Measurements from ENCODE around the gene CRTC3.

CRTC3 gene

DNA sequence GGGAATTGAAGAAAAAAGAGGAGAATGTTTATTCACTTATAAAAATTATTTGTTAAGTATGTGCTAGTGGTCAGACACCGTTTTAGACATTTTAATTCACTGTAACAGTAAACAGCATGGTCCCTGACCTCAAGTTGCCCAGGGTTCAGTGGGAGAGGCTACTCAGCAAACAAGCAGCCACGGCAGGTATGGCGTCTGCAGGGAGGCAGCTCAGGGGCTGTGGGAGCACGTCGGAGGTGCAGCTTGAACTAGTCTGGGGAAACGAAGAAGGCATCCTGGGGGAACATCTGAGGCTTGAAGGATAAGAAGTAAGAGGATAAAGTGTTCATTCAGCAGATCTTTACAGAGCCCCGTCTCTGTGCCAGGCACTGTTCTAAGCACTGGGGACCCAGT lies 66.0 kb downstream of the CRTC3 start:
- CTCF ChIA-PET = no interaction called here
- no peak for DNase-seq (ENCODE audit: extremely low spot score)
- no peak for TF ChIP-seq FOXK2 (IDR thresholded peaks at IDR 0.05)
- TF ChIP-seq L3MBTL2 (conservative IDR thresholded peaks at IDR 0.05) = no peak
- TF ChIP-seq ARNT (IDR thresholded peaks at IDR 0.05) = no peak
- no peak for TF ChIP-seq FOXA1 (IDR thresholded peaks at IDR 0.05)
- no peak for TF ChIP-seq SUZ12 (IDR thresholded peaks at IDR 0.05)
- no peak for TF ChIP-seq FOXM1 (IDR thresholded peaks at IDR 0.05; ENCODE audit: borderline replicate concordance)
- TF ChIP-seq HDGF (IDR thresholded peaks at IDR 0.05; ENCODE audit: borderline replicate concordance) = no peak
- TF ChIP-seq BHLHE40 (IDR thresholded peaks at IDR 0.05; ENCODE audit: borderline replicate concordance) = no peak
- TF ChIP-seq SP1 (IDR thresholded peaks at IDR 0.05) = no peak
- no peak for TF ChIP-seq ELF4 (IDR thresholded peaks at IDR 0.05)
- POLR2A ChIA-PET = no interaction called here

DNA sequence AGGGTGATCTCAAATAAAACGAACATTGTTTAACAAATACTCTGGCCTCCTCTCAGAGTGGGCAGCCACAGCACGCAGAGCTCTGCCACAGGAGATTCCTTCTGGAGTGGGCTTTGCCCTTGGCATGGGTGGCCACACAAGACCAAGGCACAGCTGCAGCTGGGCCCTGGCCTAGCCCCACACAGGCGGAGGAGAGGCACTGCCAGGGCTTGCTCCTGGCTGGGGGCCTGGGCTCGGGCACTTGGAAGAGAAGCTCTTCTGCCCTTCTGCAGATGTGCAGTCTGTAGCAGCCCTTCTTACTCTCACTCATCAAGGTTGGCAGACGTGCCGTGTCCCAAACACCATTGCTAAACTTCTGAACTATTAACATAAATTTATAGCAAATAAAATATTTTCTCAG lies 67.2 kb downstream of the CRTC3 start:
- CTCF ChIA-PET = no interaction called here
- TF ChIP-seq, protein P1, sequence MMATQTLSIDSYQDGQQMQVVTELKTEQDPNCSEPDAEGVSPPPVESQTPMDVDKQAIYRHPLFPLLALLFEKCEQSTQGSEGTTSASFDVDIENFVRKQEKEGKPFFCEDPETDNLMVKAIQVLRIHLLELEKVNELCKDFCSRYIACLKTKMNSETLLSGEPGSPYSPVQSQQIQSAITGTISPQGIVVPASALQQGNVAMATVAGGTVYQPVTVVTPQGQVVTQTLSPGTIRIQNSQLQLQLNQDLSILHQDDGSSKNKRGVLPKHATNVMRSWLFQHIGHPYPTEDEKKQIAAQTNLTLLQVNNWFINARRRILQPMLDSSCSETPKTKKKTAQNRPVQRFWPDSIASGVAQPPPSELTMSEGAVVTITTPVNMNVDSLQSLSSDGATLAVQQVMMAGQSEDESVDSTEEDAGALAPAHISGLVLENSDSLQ (IDR thresholded peaks at IDR 0.05) = no peak
- no peak for TF ChIP-seq NFRKB (IDR thresholded peaks at IDR 0.05)
- no peak for TF ChIP-seq LEF1 (IDR thresholded peaks at IDR 0.05; ENCODE audit: borderline replicate concordance)
- TF ChIP-seq SP1 (IDR thresholded peaks at IDR 0.05) = no peak
- no peak for TF ChIP-seq ARNT (IDR thresholded peaks at IDR 0.05)
- no peak for TF ChIP-seq BHLHE40 (IDR thresholded peaks at IDR 0.05; ENCODE audit: borderline replicate concordance)
- no peak for TF ChIP-seq FOXK2 (IDR thresholded peaks at IDR 0.05)
- TF ChIP-seq HDGF (IDR thresholded peaks at IDR 0.05; ENCODE audit: borderline replicate concordance) = no peak
- no peak for TF ChIP-seq ZNF384 (IDR thresholded peaks at IDR 0.05)
- TF ChIP-seq SUZ12 (IDR thresholded peaks at IDR 0.05) = no peak
- TF ChIP-seq CTBP1 (IDR thresholded peaks at IDR 0.05; ENCODE audit: borderline replicate concordance) = no peak
- TF ChIP-seq L3MBTL2 (conservative IDR thresholded peaks at IDR 0.05) = no peak
- TF ChIP-seq FOXM1 (IDR thresholded peaks at IDR 0.05; ENCODE audit: borderline replicate concordance) = no peak
- DNase-seq (ENCODE audit: extremely low spot score) = no peak
- POLR2A ChIA-PET = no interaction called here

DNA sequence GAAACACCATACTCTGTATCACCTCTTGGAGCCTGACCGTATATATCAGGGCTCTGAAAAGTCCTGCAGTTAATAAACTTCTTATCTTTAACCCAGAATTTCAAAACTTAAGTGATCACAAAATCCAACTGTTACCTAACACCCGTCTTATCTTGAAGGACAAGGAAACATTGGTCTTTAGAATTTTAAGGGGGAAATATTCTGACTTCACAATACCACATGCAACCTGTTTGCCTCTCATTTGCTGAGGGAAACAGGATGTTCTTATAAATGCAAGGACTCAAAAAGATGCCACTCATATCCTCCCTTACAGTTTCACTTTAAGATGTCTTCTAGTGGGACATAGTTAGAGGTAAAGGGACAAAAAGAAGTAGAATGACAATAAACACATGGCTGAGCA lies 67.9 kb downstream of the CRTC3 start:
- TF ChIP-seq FOXK2 (IDR thresholded peaks at IDR 0.05) = no peak
- no peak for TF ChIP-seq FOXA1 (IDR thresholded peaks at IDR 0.05)
- no peak for TF ChIP-seq ARNT (IDR thresholded peaks at IDR 0.05)
- TF ChIP-seq ZNF384 (IDR thresholded peaks at IDR 0.05) = no peak
- no peak for TF ChIP-seq LEF1 (IDR thresholded peaks at IDR 0.05; ENCODE audit: borderline replicate concordance)
- POLR2A ChIA-PET = no interaction called here
- CTCF ChIA-PET = no interaction called here
- no peak for DNase-seq (ENCODE audit: extremely low spot score)

DNA sequence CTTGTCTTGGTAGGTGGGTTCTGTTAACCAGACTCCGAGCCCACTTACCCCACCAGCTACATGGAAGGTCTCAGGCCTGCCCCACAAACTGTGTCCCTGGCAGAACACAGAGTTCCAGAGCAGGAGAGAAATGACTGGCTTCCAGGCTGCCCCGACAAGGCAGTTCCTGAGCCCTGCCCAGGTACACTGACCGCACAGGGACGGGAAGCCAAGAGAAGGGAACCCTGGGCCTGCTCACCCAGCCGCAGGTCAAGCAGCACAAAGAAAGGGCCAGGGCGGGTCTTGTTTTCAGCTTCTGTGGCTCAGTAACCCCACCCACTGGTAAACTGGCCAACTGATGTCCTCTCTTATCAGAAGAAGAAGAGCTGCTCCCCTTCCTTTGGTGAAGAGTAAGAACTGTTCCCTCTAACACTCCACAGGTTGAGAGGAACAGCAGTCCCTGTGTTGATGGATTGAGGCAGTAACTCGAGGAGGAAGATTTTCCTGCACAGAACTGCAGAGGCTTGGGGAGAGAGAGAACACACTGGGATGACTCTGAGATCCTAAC lies 68.4 kb downstream of the CRTC3 start:
- ChIA-PET CTCF (interaction anchor here (0.7 kb wide), 1 partner anchor 197 kb away, joined by 3 read pairs; no protein-coding TSS in a partner anchor), POLR2A (no interaction called here)
- DNase-seq (ENCODE audit: extremely low spot score) = no peak

DNA sequence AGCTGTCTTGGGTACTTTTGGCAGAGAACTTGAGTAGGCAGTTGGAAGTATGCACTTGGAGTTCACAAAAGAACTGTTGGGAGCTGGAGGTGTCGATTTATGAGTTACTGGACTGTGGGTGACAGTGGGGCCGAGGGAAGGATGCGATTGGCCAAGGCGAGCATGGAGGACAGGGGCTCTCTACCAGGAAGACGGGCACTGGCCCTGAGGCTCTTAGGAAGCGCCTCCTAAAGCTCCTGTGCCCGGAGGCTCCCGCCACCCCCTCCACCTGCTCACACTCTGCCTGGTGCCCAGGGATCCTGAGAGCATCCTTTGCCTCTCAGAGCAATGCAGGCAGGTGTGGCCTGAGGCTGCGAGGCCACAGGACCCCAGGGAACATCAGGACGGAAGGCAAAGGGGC lies 69.0 kb downstream of the CRTC3 start:
- ChIA-PET CTCF (interaction anchor here (0.7 kb wide), 1 partner anchor 198 kb away, joined by 3 read pairs; no protein-coding TSS in a partner anchor), POLR2A (no interaction called here)
- no peak for DNase-seq (ENCODE audit: extremely low spot score)
- TF ChIP-seq HDGF (IDR thresholded peaks at IDR 0.05; ENCODE audit: borderline replicate concordance) = no peak
- no peak for TF ChIP-seq TARDBP (IDR thresholded peaks at IDR 0.05)
- no peak for TF ChIP-seq L3MBTL2 (conservative IDR thresholded peaks at IDR 0.05)
- no peak for TF ChIP-seq BHLHE40 (IDR thresholded peaks at IDR 0.05; ENCODE audit: borderline replicate concordance)
- TF ChIP-seq ZNF384 (IDR thresholded peaks at IDR 0.05) = no peak
- no peak for TF ChIP-seq CTBP1 (IDR thresholded peaks at IDR 0.05; ENCODE audit: borderline replicate concordance)
- no peak for TF ChIP-seq SP1 (IDR thresholded peaks at IDR 0.05)
- no peak for TF ChIP-seq ELF4 (IDR thresholded peaks at IDR 0.05)
- TF ChIP-seq ARNT (IDR thresholded peaks at IDR 0.05) = no peak
- TF ChIP-seq FOXK2 (IDR thresholded peaks at IDR 0.05) = no peak
- no peak for TF ChIP-seq NFRKB (IDR thresholded peaks at IDR 0.05)
- TF ChIP-seq SUZ12 (IDR thresholded peaks at IDR 0.05) = no peak
- TF ChIP-seq FOXA1 (IDR thresholded peaks at IDR 0.05) = no peak
- TF ChIP-seq FOXM1 (IDR thresholded peaks at IDR 0.05; ENCODE audit: borderline replicate concordance) = no peak
- TF ChIP-seq, protein P1 (IDR thresholded peaks at IDR 0.05) = no peak
- TF ChIP-seq LEF1 (IDR thresholded peaks at IDR 0.05; ENCODE audit: borderline replicate concordance) = no peak

More for the DNA sequence above, 68.4 kb downstream of the CRTC3 start:
- TF ChIP-seq FOXM1 (IDR thresholded peaks at IDR 0.05; ENCODE audit: borderline replicate concordance) (no peak), LEF1 (IDR thresholded peaks at IDR 0.05; ENCODE audit: borderline replicate concordance) (no peak), ZNF384 (IDR thresholded peaks at IDR 0.05) (no peak), CTBP1 (IDR thresholded peaks at IDR 0.05; ENCODE audit: borderline replicate concordance) (no peak), ELF4 (IDR thresholded peaks at IDR 0.05) (no peak), SUZ12 (IDR thresholded peaks at IDR 0.05) (no peak), FOXA1 (IDR thresholded peaks at IDR 0.05) (no peak), L3MBTL2 (conservative IDR thresholded peaks at IDR 0.05) (no peak), BHLHE40 (IDR thresholded peaks at IDR 0.05; ENCODE audit: borderline replicate concordance) (no peak), SP1 (IDR thresholded peaks at IDR 0.05) (no peak), FOXK2 (IDR thresholded peaks at IDR 0.05) (no peak), TARDBP (IDR thresholded peaks at IDR 0.05) (no peak), NFRKB (IDR thresholded peaks at IDR 0.05) (no peak), HDGF (IDR thresholded peaks at IDR 0.05; ENCODE audit: borderline replicate concordance) (no peak), ARNT (IDR thresholded peaks at IDR 0.05) (no peak)
- TF ChIP-seq, protein P1 (IDR thresholded peaks at IDR 0.05) = no peak

DNA sequence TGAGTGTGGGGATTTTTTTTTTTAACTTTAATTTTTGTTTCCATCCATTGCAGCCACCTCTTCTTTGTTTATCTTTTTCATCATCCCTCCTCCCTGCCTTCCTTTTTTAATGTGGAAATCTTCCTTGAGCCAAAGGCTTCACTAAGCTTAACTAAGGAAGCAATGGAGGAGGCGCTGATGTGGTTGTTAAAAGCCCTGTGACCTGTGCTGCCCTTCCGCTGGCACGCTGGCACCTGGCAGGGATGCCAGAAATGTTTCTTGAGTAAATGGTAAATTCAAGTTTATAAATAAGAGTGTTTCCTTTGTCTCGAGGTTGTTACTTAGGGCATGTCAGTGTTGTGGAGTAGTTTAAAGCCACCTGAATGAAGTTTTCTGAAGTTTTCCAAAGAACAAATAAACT lies 69.4 kb downstream of the CRTC3 start:
- no peak for TF ChIP-seq CTBP1 (IDR thresholded peaks at IDR 0.05; ENCODE audit: borderline replicate concordance)
- TF ChIP-seq FOXM1 (IDR thresholded peaks at IDR 0.05; ENCODE audit: borderline replicate concordance) = no peak
- TF ChIP-seq FOXK2 (IDR thresholded peaks at IDR 0.05) = no peak
- TF ChIP-seq SUZ12 (IDR thresholded peaks at IDR 0.05) = no peak
- TF ChIP-seq ARNT (IDR thresholded peaks at IDR 0.05) = no peak
- TF ChIP-seq L3MBTL2 (conservative IDR thresholded peaks at IDR 0.05) = no peak
- TF ChIP-seq ELF4 (IDR thresholded peaks at IDR 0.05) = no peak
- ChIA-PET POLR2A (no interaction called here), CTCF (no interaction called here)
- DNase-seq (ENCODE audit: extremely low spot score) = no peak
